Mesangial cell (primary cell): ENCODE data around the gene ZNF683. TPM values are rescaled to one million over a fixed set of nuclear protein-coding genes. Genes with fewer than 3 reads are reported as not detected.

Source experiments
- total RNA-seq: library from RNA; depleted of rRNA; stranded (reverse); fragments of >200 nt; gene quantifications from 2 replicates; pipeline ENCODE4 v1.2.3, GENCODE V29; 2015

ZNF683 gene
- total RNA-seq = not detected in 2 replicates

DNA sequence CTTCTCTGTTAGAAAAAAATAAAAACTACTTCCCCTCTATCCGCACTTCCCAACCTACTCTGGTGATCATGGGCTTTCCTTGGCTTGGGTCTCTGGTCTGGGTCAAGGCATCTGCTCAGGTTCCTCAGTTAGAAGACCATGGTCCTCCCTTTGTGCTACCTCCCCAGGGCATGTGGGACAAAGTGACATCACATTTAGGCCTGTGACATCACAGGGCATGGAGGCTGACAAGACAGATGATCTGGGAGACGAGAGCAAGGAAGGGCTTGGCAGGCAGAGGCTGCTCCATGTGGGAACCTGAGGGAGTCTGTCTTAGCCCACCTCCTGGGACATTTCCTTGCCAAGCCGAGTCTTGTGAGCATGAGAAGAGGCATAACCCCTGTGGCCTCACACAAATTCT is at the start of gene ZNF683:
ZNF683 (minus strand) TSS at position 140 of the 400 bp plus-strand sequence. CDS start 4,179 bp downstream, outside the sequence.

DNA sequence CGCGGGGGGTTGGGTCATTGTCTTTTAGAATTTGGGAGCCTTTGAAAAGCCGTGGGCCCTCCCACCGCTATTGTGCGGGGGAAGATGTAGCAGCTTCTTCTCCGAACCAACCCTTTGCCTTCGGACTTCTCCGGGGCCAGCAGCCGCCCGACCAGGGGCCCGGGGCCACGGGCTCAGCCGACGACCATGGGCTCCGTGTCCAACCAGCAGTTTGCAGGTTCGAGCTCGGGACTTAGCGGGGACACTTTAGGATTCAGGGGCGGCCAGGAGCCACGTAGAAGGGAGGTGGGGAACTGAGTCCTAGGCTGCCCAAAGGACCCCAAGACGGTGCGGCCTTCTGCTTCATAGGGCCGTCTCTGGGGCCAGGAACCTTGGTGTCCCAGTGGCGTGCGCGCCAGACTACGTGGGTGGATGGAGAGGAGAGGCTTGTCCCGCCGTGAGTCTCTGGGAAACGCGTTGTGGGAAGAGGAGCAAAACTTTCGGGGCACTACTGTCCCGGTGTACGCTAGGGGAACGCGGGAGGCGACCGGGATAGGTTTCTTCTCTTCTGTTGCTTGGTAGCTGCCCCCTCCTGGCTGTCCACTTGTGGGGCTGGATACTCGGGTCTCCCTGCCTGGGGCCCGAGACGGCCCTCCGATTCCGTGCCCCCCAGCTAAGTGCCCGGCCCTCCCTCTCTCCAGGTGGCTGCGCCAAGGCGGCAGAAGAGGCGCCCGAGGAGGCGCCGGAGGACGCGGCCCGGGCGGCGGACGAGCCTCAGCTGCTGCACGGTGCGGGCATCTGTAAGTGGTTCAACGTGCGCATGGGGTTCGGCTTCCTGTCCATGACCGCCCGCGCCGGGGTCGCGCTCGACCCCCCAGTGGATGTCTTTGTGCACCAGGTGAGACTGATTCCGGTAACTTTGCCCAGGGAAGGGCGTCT is 38.4 kb upstream of the ZNF683 start, which contains the start of gene LIN28A:
LIN28A (plus strand) TSS at position 112 of the 918 bp plus-strand sequence; CDS start at position 187, 75 bp downstream.

DNA sequence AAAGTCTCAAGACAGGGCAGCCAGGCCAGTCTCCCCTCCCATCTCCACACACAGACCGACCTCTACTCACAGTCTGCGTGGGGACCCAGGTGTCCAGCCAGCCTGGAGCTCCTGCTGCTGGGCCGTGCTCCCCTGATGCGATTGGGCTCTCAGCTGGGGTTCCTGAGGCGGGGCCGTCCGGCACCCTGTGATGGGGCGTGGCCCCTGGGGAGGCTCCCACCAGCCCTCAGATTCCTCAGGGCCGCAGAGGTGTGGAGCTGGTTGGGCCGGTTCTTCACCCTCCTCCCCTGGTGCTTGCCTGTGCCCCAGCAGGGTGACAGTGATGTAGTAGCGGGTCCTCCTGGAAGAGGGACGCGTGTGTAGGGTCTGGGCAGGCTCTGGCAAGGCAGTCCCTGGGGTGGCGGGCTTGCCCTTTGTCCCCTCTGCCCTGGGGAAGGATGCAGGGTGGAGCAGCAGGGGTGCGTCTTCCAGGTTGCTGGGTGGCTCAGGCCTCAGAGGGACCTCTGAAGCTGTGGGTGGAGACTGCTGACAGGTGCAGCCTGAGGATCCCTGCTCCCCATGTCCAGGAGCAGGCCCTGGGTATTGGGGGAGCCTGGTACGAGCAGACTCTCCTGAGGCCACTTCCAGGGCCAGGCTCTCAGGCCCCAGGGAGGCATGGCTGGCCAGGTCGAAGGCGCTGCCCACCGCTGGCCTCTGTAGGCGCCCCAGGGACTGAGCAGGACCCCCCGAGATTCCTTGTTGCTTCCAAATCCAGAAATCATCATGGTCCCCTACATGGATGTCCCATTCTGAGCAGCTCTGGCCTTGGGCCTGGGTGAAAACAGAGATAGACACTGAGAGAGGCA is 18.4 kb downstream of the ZNF683 start, which contains the start of gene CRYBG2:
CRYBG2 (minus strand) TSS at position 155 of the 845 bp plus-strand sequence. CDS start 7,473 bp downstream, outside the sequence.

DNA sequence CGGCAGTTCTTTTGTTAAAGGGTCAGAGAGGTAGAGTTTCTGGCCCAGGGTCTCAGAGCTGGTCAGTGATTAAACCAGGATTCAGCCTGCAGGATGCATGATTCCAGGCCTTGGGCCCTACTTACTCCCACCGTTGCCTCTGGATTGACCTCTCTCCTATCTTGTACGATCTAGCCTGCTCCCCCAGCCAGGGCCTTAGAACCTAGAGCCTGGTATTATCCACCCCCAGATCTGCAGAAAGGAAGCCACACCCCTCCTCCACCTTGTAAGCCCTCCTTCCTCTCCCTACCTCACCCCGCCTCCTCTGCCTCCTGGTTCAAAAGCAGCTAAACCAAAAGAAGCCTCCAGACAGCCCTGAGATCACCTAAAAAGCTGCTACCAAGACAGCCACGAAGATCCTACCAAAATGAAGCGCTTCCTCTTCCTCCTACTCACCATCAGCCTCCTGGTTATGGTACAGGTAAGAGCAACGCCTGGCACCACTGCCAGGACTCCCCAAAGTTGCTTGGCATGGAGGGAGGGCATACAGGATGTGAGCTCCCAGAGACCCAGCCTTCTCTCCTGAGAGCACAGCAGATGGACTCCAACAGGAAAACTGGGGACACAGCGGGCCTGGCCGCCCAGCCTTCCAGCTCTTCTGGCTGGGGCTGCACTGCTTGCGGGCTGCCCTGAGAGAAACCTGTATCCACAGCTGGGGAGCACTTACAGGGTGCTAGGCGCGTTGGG is 54.8 kb downstream of the ZNF683 start, which contains the start of gene CD52:
CD52 (plus strand) TSS at position 347 of the 726 bp plus-strand sequence; CDS start at position 407, 60 bp downstream.

Other genes with a start within 250 kb of the ZNF683 start
- gene FAM110D, start 213.7 kb downstream of the ZNF683 start, total RNA-seq = 0.25 TPM in 1 of 2 replicates, not detected in the other
- not detected in 2 replicates for gene C1orf232, start 203.8 kb downstream of the ZNF683 start, total RNA-seq
- gene ZNF593, start 202.8 kb downstream of the ZNF683 start, total RNA-seq = 103 and 117 TPM in 2 replicates
- gene ZNF593OS, start 200.9 kb downstream of the ZNF683 start, total RNA-seq = 0.13 TPM in 1 of 2 replicates, not detected in the other
- 1.5 and 3.4 TPM in 2 replicates for gene CNKSR1, start 195.3 kb downstream of the ZNF683 start, total RNA-seq
- not detected in 2 replicates for gene CATSPER4, start 182.1 kb downstream of the ZNF683 start, total RNA-seq
- gene CEP85, start 138.6 kb downstream of the ZNF683 start, total RNA-seq = 4.9 and 17.8 TPM in 2 replicates
- gene SH3BGRL3, start 92.7 kb downstream of the ZNF683 start, total RNA-seq = 121 and 161 TPM in 2 replicates
- 3.6 and 8.7 TPM in 2 replicates for gene UBXN11, start 66.1 kb downstream of the ZNF683 start, total RNA-seq
- not detected in 2 replicates for gene CD52, start 54.8 kb downstream of the ZNF683 start, total RNA-seq
- gene CRYBG2, start 18.6 kb downstream of the ZNF683 start, total RNA-seq = 0.16 and 0.25 TPM in 2 replicates
- gene LIN28A, start 38.1 kb upstream of the ZNF683 start, total RNA-seq = 0.38 TPM in 1 of 2 replicates, not detected in the other
- 33.6 and 39.7 TPM in 2 replicates for gene DHDDS, start 59.6 kb upstream of the ZNF683 start, total RNA-seq
- 149 and 379 TPM in 2 replicates for gene HMGN2, start 99.7 kb upstream of the ZNF683 start, total RNA-seq
- gene RPS6KA1, start 157.0 kb upstream of the ZNF683 start, total RNA-seq = 30.4 and 36.5 TPM in 2 replicates